OCI-M2 (cell line): ENCODE data around the gene SKAP1.

ENCODE experiments used
- DNase-seq: peaks from one replicate; lab custom pipeline; 2025; ENCODE audit not compliant: unreplicated experiment; lab: John Stamatoyannopoulos, UW

The SKAP1 gene

GRCh38 chr17:48333034-48333530 is 96.9 kb downstream of the SKAP1 start:
- no peak for DNase-seq

GRCh38 chr17:48330887-48331286 is 99.1 kb downstream of the SKAP1 start:
- no peak for DNase-seq

GRCh38 chr17:48330421-48330820 is 99.6 kb downstream of the SKAP1 start:
- no peak for DNase-seq

- no peak for DNase-seq
Observed at GRCh38 chr17:48328457-48328856, 101.6 kb downstream of the SKAP1 start.

- DNase-seq: no peak
Observed at GRCh38 chr17:48326310-48326709, 103.7 kb downstream of the SKAP1 start.

GRCh38 chr17:48322060-48322459 is 108.0 kb downstream of the SKAP1 start:
- no peak for DNase-seq

- no peak for DNase-seq
Observed at GRCh38 chr17:48317732-48318131, 112.3 kb downstream of the SKAP1 start.

- no peak for DNase-seq
Observed at GRCh38 chr17:48314716-48315115, 115.3 kb downstream of the SKAP1 start.

- DNase-seq: no peak
Observed at GRCh38 chr17:48313096-48313755, 116.8 kb downstream of the SKAP1 start.

- no peak for DNase-seq
Observed at GRCh38 chr17:48311324-48311723, 118.7 kb downstream of the SKAP1 start.

GRCh38 chr17:48310748-48311213 is 119.2 kb downstream of the SKAP1 start:
- DNase-seq: no peak

- DNase-seq: no peak
Observed at GRCh38 chr17:48308581-48308980, 121.4 kb downstream of the SKAP1 start.

GRCh38 chr17:48307814-48308411 is 122.1 kb downstream of the SKAP1 start:
- DNase-seq: no peak

GRCh38 chr17:48307255-48307654 is 122.8 kb downstream of the SKAP1 start:
- DNase-seq: no peak

GRCh38 chr17:48301002-48301401 is 129.0 kb downstream of the SKAP1 start:
- no peak for DNase-seq

- no peak for DNase-seq
Observed at GRCh38 chr17:48299760-48300159, 130.3 kb downstream of the SKAP1 start.

GRCh38 chr17:48297825-48298224 is 132.2 kb downstream of the SKAP1 start:
- DNase-seq: no peak

GRCh38 chr17:48296453-48296852 is 133.6 kb downstream of the SKAP1 start:
- DNase-seq: no peak

- no peak for DNase-seq
Observed at GRCh38 chr17:48295362-48296288, 134.4 kb downstream of the SKAP1 start.

- DNase-seq: no peak
Observed at GRCh38 chr17:48294806-48295361, 135.1 kb downstream of the SKAP1 start.
